Stomach smooth muscle (tissue), 2 donors: ENCODE data around the gene KCTD1.

Source experiments
- H3K27ac ChIP-seq: one replicate; pipeline ENCODE4 v1.7.0; 2013; ENCODE audit warnings: mild to moderate bottlenecking, low read length, inconsistent platforms
- H3K27me3 ChIP-seq, 2 donors: one replicate each; pipeline ENCODE4 v1.7.0; 2013; ENCODE audit warnings: low read length in 2 of 2; ENCODE audit not compliant: insufficient read depth in 2 of 2, control insufficient read depth in 1 of 2
- H3K36me3 ChIP-seq, 2 donors: one replicate each; pipeline ENCODE4 v1.7.0; 2013; ENCODE audit warnings: low read length in 2 of 2; ENCODE audit not compliant: control insufficient read depth in 2 of 2, insufficient read depth in 2 of 2
- H3K4me1 ChIP-seq: one replicate; pipeline ENCODE4 v1.7.0; 2013; ENCODE audit warnings: low read length; ENCODE audit not compliant: control insufficient read depth, insufficient read depth
- H3K4me3 ChIP-seq, 2 donors: one replicate each; pipeline ENCODE4 v1.7.0; 2013; ENCODE audit warnings: low read length in 2 of 2
- H3K9ac ChIP-seq, 2 donors: one replicate each; pipeline ENCODE4 v1.7.0; 2013; ENCODE audit warnings: low read length in 2 of 2, mild to moderate bottlenecking in 1 of 2
- H3K9me3 ChIP-seq, 2 donors: one replicate each; pipeline ENCODE4 v1.7.0; 2013; ENCODE audit warnings: low read length in 2 of 2; ENCODE audit not compliant: control insufficient read depth in 2 of 2
- donor health status: healthy.
- donor health status: Pancreatic carcinoma.

Gene KCTD1

DNA sequence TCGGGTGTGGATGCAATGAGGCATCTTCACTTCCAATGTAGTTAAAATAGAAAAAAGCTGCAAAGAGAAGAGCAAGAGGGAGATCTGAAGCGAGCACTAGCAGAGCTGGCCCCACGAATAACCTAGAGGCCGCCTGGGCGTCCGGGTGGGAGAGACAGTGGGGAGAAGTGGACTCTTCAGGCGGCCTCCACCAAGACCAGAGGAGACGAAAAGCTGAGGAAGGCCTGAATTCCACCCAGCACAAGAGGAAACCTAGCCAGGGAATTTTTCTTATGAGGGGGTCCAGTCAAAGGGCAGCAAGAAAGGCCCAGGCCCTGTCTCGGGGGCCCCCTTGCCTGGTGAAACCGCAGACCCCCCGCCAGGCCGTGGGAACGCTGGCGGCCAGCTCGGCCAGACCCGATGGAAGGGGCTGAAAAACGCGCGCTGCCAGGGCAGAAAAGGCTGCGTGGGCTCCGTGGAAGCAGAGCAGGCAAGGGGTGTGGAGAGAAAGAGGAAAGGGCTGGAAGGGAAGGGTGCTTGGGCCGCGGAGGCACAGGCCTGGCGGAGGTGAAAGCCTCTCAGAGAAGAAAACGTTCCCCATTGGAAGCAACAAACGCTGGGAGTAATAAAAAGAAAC, 69.2 kb downstream of the KCTD1 start:
- H3K27me3 ChIP-seq = no peaks in the 10 kb centered on the region
- no peak overlapping the region for H3K4me3 ChIP-seq
- no peak overlapping the region for H3K9ac ChIP-seq
- H3K4me1 ChIP-seq = no peaks in the 10 kb centered on the region
- no peaks in the 10 kb centered on the region for H3K36me3 ChIP-seq
- no peak overlapping the region for H3K27ac ChIP-seq
- no peaks in the 10 kb centered on the region for H3K9me3 ChIP-seq

DNA sequence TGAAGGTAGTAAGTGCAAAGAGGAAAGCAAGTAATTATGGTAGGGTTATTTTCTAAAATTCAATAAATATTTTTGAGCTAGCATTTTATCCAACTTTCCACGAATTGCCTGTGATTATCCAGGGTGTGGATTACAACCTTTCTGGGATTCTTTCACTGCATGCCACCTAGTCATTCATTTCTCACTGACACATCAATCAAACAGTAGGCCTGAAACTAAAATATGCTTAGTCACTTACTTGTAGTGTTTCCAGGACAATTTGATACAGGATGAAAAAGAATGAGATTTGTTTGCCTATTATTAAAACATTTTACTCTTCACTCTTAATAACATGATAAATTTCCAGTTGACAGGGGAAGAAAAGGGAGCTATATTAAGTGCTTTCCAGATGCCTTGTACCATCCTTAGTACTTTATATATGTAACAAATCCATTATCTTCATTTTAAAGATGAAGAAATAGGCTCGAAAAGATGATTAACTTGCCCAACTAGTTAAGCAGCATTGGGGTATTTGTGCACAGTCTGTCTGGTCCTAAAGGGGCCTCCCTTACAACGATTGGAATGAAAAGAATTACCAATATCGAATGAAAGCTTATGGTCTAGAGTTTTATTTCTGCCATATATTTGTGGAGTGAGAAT, 70.4 kb downstream of the KCTD1 start:
- Histone ChIP-seq H3K4me1 (no peaks in the 10 kb centered on the region), H3K27me3 (no peaks in the 10 kb centered on the region), H3K9ac (no peak overlapping the region), H3K27ac (no peak overlapping the region), H3K4me3 (no peak overlapping the region), H3K36me3 (no peaks in the 10 kb centered on the region), H3K9me3 (no peaks in the 10 kb centered on the region)

DNA sequence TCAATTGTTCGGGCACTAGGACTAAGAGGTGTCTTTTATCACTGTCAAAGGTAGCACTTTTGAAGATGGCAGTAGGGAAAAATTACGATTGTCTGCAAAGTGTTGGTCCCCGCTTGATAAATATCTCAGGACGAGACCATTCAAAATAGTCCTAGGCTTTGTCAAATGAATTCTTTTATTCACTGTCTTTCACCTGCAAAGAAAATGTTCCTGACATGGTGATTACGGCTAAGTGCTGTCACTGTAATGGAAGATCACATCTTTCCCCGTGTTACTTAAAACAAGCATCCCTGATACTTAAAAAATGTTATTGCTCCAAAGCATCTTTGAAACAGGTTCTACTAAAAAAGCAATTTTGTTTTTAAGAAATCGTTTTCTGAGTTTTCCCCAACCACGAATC, 71.7 kb downstream of the KCTD1 start:
- Histone ChIP-seq H3K9ac (no peak overlapping the region), H3K27ac (no peak overlapping the region), H3K9me3 (no peaks in the 10 kb centered on the region), H3K27me3 (no peaks in the 10 kb centered on the region), H3K4me3 (no peak overlapping the region), H3K4me1 (no peaks in the 10 kb centered on the region), H3K36me3 (no peaks in the 10 kb centered on the region)

GRCh38 chr18:26474542-26474941, 73.8 kb downstream of the KCTD1 start:
- Histone ChIP-seq H3K9ac (no peak overlapping the region), H3K27me3 (no peaks in the 10 kb centered on the region), H3K36me3 (peaks cover 0 to 5% of the 10 kb centered on the region in 2 donors), H3K9me3 (no peaks in the 10 kb centered on the region), H3K4me3 (no peak overlapping the region), H3K4me1 (no peaks in the 10 kb centered on the region), H3K27ac (no peak overlapping the region)

DNA sequence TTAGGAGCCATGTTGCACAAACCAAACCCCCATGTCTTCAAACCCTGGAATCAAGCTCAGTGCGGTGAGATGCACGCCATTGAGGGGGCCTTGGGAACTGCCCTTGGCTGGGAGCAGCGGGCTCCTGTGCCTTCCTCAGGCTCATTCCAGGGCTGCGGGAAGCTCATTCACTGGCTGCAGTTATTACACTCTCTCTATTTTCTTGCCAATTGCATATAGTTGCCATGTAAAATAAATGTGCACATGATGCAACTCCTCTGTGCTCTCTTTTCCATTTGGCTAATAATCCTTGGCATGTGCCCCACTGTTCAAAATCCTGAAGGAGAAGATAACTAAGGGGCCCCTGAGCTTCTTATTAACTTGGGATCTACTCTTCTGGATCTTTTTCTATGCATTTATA, 74.7 kb downstream of the KCTD1 start:
- Histone ChIP-seq H3K27me3 (no peaks in the 10 kb centered on the region), H3K27ac (no peak overlapping the region), H3K4me1 (no peaks in the 10 kb centered on the region), H3K4me3 (no peak overlapping the region), H3K9ac (no peak overlapping the region), H3K36me3 (peaks cover 0 to 6% of the 10 kb centered on the region in 2 donors), H3K9me3 (no peaks in the 10 kb centered on the region)

DNA sequence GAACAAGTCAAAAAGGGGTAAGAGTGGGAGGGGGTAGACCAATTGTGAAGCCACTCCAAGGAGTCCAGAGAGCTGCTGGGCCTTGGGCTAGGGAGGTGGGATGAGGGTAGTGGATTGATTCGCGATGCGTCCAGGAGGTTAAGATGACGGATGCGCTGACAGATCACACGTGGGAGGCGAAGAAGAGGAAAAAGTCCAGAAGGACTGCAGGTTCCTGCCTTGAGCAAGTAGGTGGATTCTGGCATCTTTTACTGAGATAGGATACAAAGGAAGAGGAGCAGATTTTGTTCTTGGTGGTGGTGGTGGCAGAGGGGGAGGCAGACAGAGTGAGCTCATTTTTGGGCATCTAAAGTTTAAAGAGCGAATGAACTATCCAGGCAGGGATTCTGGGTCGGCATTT, 76.5 kb downstream of the KCTD1 start:
- H3K4me3 ChIP-seq = no peak overlapping the region
- no peaks in the 10 kb centered on the region for H3K27me3 ChIP-seq
- H3K4me1 ChIP-seq = no peaks in the 10 kb centered on the region
- no peak overlapping the region for H3K27ac ChIP-seq
- H3K9me3 ChIP-seq = no peaks in the 10 kb centered on the region
- peaks cover 3 to 6% of the 10 kb centered on the region in 2 donors for H3K36me3 ChIP-seq
- H3K9ac ChIP-seq = no peak overlapping the region

- no peaks in the 10 kb centered on the region for H3K4me1 ChIP-seq
- no peak overlapping the region for H3K27ac ChIP-seq
Measured at GRCh38 chr18:26471027-26471426, 77.3 kb downstream of the KCTD1 start.

GRCh38 chr18:26470011-26470637, 78.2 kb downstream of the KCTD1 start:
- Histone ChIP-seq H3K4me1 (no peaks in the 10 kb centered on the region), H3K27ac (no peak overlapping the region), H3K9ac (no peak overlapping the region), H3K9me3 (no peaks in the 10 kb centered on the region), H3K27me3 (no peaks in the 10 kb centered on the region), H3K4me3 (no peak overlapping the region), H3K36me3 (peaks cover 3 to 6% of the 10 kb centered on the region in 2 donors)

More at GRCh38 chr18:26471027-26471426, 77.3 kb downstream of the KCTD1 start:
- Histone ChIP-seq H3K36me3 (peaks cover 3 to 6% of the 10 kb centered on the region in 2 donors), H3K9ac (no peak overlapping the region), H3K27me3 (no peaks in the 10 kb centered on the region), H3K4me3 (no peak overlapping the region), H3K9me3 (no peaks in the 10 kb centered on the region)

GRCh38 chr18:26468931-26469340, 79.4 kb downstream of the KCTD1 start:
- no peaks in the 10 kb centered on the region for H3K4me1 ChIP-seq
- no peaks in the 10 kb centered on the region for H3K27me3 ChIP-seq
- H3K27ac ChIP-seq = no peak overlapping the region
- peaks cover 3 to 6% of the 10 kb centered on the region in 2 donors for H3K36me3 ChIP-seq
- no peaks in the 10 kb centered on the region for H3K9me3 ChIP-seq
- no peak overlapping the region for H3K9ac ChIP-seq
- H3K4me3 ChIP-seq = no peak overlapping the region

- H3K4me1 ChIP-seq = no peaks in the 10 kb centered on the region
- no peaks in the 10 kb centered on the region for H3K9me3 ChIP-seq
- no peaks in the 10 kb centered on the region for H3K27me3 ChIP-seq
- no peak overlapping the region for H3K9ac ChIP-seq
- H3K27ac ChIP-seq = no peak overlapping the region
- H3K36me3 ChIP-seq = peaks cover 3 to 6% of the 10 kb centered on the region in 2 donors
- H3K4me3 ChIP-seq = no peak overlapping the region
Measured at GRCh38 chr18:26466026-26466425, 82.3 kb downstream of the KCTD1 start.

DNA sequence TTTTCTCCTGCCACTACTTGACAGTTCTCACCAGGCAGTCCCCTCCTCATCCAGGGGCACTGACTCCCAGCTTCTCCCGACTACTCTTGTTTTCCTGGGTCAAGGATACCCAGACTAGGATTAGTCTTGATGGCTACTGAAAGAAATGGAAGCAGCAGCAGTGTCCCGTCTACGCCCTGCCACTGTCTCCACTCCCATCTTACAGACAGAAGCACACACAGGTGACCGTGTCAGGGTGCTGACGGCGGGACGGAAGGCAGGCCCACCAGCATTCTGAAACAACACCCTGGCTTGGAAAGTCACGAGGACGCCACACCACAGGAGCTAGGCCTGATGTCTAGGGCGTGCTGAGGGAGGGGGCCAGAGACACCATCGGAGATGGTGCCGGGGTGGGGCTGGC, 82.9 kb downstream of the KCTD1 start:
- H3K9me3 ChIP-seq = no peaks in the 10 kb centered on the region
- H3K27ac ChIP-seq = no peak overlapping the region
- no peaks in the 10 kb centered on the region for H3K27me3 ChIP-seq
- peaks cover 2 to 3% of the 10 kb centered on the region in 2 donors for H3K36me3 ChIP-seq
- no peaks in the 10 kb centered on the region for H3K4me1 ChIP-seq
- no peak overlapping the region for H3K4me3 ChIP-seq
- H3K9ac ChIP-seq = no peak overlapping the region
